GM19463 (cell line): ENCODE data around the gene RIBC2.
"Not testable (repeated sequence)": the region's sequence is repeated elsewhere in the genome, so short reads cannot be mapped to it uniquely, and the experiment has no call there.

ENCODE experiments used
- ATAC-seq: cut with Tn5 transposase; IDR thresholded peaks from one replicate; pipeline ENCODE4 v1.9.1; 2021; ENCODE audit warnings: mild to moderate bottlenecking, moderate library complexity; ENCODE audit not compliant: unreplicated experiment

Gene RIBC2

GRCh38 chr22:45413368-45414211, at the start of gene RIBC2, which contains the start of gene SMC1B:
Gene RIBC2 (plus strand): TSS chr22:45413693. CDS start chr22:45413887, 194 bp downstream.
Gene SMC1B (minus strand): TSS chr22:45413599. CDS start chr22:45413567, 32 bp downstream.
- no peak for ATAC-seq

GRCh38 chr22:45366713-45367112, 46.8 kb upstream of the RIBC2 start:
- ATAC-seq: no peak

GRCh38 chr22:45373592-45373991, 39.9 kb upstream of the RIBC2 start:
- not testable (repeated sequence) for ATAC-seq

- no peak for ATAC-seq
Observed at GRCh38 chr22:45376009-45376408, 37.5 kb upstream of the RIBC2 start.

GRCh38 chr22:45376703-45377102, 36.8 kb upstream of the RIBC2 start:
- no peak for ATAC-seq

GRCh38 chr22:45381348-45381747, 32.1 kb upstream of the RIBC2 start:
- ATAC-seq: no peak

- no peak for ATAC-seq
Observed at GRCh38 chr22:45389546-45389945, 23.9 kb upstream of the RIBC2 start.

GRCh38 chr22:45397806-45398205, 15.7 kb upstream of the RIBC2 start:
- no peak for ATAC-seq

GRCh38 chr22:45398214-45398613, 15.3 kb upstream of the RIBC2 start:
- ATAC-seq: no peak

- no peak for ATAC-seq
Observed at GRCh38 chr22:45399712-45400445, 13.6 kb upstream of the RIBC2 start.

GRCh38 chr22:45402466-45402985, 11.0 kb upstream of the RIBC2 start:
- ATAC-seq: no peak

- no peak for ATAC-seq
Observed at GRCh38 chr22:45407793-45408192, 5.7 kb upstream of the RIBC2 start.

- ATAC-seq: no peak
Observed at GRCh38 chr22:45413013-45413367, 503 bp upstream of the RIBC2 start.

GRCh38 chr22:45418056-45418769, 4.7 kb downstream of the RIBC2 start:
- ATAC-seq: no peak

- no peak for ATAC-seq
Observed at GRCh38 chr22:45418770-45419138, 5.3 kb downstream of the RIBC2 start.

- no peak for ATAC-seq
Observed at GRCh38 chr22:45420011-45420410, 6.5 kb downstream of the RIBC2 start.

- ATAC-seq: no peak
Observed at GRCh38 chr22:45420539-45420938, 7.0 kb downstream of the RIBC2 start.

- ATAC-seq: no peak
Observed at GRCh38 chr22:45421349-45422055, 8.0 kb downstream of the RIBC2 start.

- ATAC-seq: no peak
Observed at GRCh38 chr22:45422237-45422983, 8.9 kb downstream of the RIBC2 start.

- no peak for ATAC-seq
Observed at GRCh38 chr22:45423524-45423923, 10.0 kb downstream of the RIBC2 start.
